GM13976 (cell line): Measurements from ENCODE around the gene HTR3A.

ENCODE experiments used
- DNase-seq: peaks from one replicate; pipeline ENCODE4 v3.0.0; 2012; ENCODE audit warnings: low spot score
- CTCF ChIP-seq: IDR thresholded peaks from 2 replicates; pipeline ENCODE4 v1.5.1; 2012; ENCODE audit warnings: borderline replicate concordance, mild to moderate bottlenecking; ENCODE audit not compliant: insufficient read depth; ENCODE audit errors: extremely low read depth, missing control alignments, control extremely low read depth
- in situ Hi-C: fragments of 300-500 bp; cut with MboI; formaldehyde crosslinking; loops from one replicate; pipeline ENCODE4 v1.12.0; 2022; ENCODE audit warnings: low sequenced_read_pairs, mixed read lengths, inconsistent platforms; ENCODE audit not compliant: unreplicated experiment

Gene HTR3A

GRCh38 chr11:114008331-114008730 is 33.4 kb downstream of the HTR3A start:
- no peak for TF ChIP-seq CTCF
- DNase-seq, result no peak
- in situ Hi-C loops, result no loop called here

- in situ Hi-C loops, result no loop called here
- no peak for DNase-seq
- no peak for TF ChIP-seq CTCF
Measured at GRCh38 chr11:114010931-114011330, 36.0 kb downstream of the HTR3A start.

- DNase-seq, result no peak
- in situ Hi-C loops, result no loop called here
- TF ChIP-seq CTCF, result no peak
Measured at GRCh38 chr11:114011443-114011842, 36.5 kb downstream of the HTR3A start.

GRCh38 chr11:114015117-114015516 is 40.2 kb downstream of the HTR3A start:
- no peak for DNase-seq
- in situ Hi-C loops, result no loop called here
- TF ChIP-seq CTCF, result no peak

GRCh38 chr11:114016986-114017385 is 42.1 kb downstream of the HTR3A start:
- in situ Hi-C loops, result no loop called here
- no peak for DNase-seq
- TF ChIP-seq CTCF, result no peak

- no peak for DNase-seq
- in situ Hi-C loops, result no loop called here
- no peak for TF ChIP-seq CTCF
Measured at GRCh38 chr11:114017723-114018122, 42.8 kb downstream of the HTR3A start.

GRCh38 chr11:114019046-114019445 is 44.1 kb downstream of the HTR3A start:
- no peak for TF ChIP-seq CTCF
- no peak for DNase-seq
- in situ Hi-C loops, result no loop called here
